GM19372 (cell line): ENCODE results near the gene TMOD2.

Source experiments
- ATAC-seq: cut with Tn5 transposase; IDR thresholded peaks from one replicate; pipeline ENCODE4 v1.9.1; 2021; ENCODE audit warnings: mild to moderate bottlenecking, low read depth, moderate library complexity; ENCODE audit not compliant: unreplicated experiment

TMOD2 gene

GRCh38 chr15:51735228-51736010 is 16.0 kb upstream of the TMOD2 start:
- ATAC-seq, result no peak

GRCh38 chr15:51736069-51736468 is 15.3 kb upstream of the TMOD2 start:
- no peak for ATAC-seq

- ATAC-seq, result peak; percentile 38
Observed at GRCh38 chr15:51736751-51737521, 14.5 kb upstream of the TMOD2 start.

- peak; percentile 57 for ATAC-seq
Observed at GRCh38 chr15:51737522-51738305, 13.7 kb upstream of the TMOD2 start, which contains the start of gene LYSMD2. LYSMD2 (minus strand) TSS chr15:51737655; CDS start chr15:51737622, 33 bp downstream.

- ATAC-seq, result no peak
Observed at GRCh38 chr15:51738553-51738952, 12.8 kb upstream of the TMOD2 start.

- no peak for ATAC-seq
Observed at GRCh38 chr15:51739061-51739712, 12.2 kb upstream of the TMOD2 start.

- ATAC-seq, result no peak
Observed at GRCh38 chr15:51749307-51749706, 2.1 kb upstream of the TMOD2 start.

- ATAC-seq, result no peak
Observed at GRCh38 chr15:51750186-51750585, 1.2 kb upstream of the TMOD2 start.

- ATAC-seq, result peak; percentile 36
Observed at GRCh38 chr15:51751697-51752683, 593 bp downstream of the TMOD2 start.

GRCh38 chr15:51752888-51753287 is 1.5 kb downstream of the TMOD2 start:
- ATAC-seq, result no peak

GRCh38 chr15:51754267-51754666 is 2.9 kb downstream of the TMOD2 start:
- ATAC-seq, result no peak

GRCh38 chr15:51755790-51756189 is 4.4 kb downstream of the TMOD2 start:
- ATAC-seq, result no peak

- ATAC-seq, result no peak
Observed at GRCh38 chr15:51756482-51756881, 5.1 kb downstream of the TMOD2 start.

GRCh38 chr15:51757450-51757849 is 6.1 kb downstream of the TMOD2 start:
- ATAC-seq, result no peak

GRCh38 chr15:51758645-51759044 is 7.2 kb downstream of the TMOD2 start:
- no peak for ATAC-seq

- no peak for ATAC-seq
Observed at GRCh38 chr15:51759557-51760070, 8.2 kb downstream of the TMOD2 start.

- no peak for ATAC-seq
Observed at GRCh38 chr15:51760805-51761204, 9.4 kb downstream of the TMOD2 start.

GRCh38 chr15:51765751-51766150 is 14.4 kb downstream of the TMOD2 start:
- ATAC-seq, result no peak

- ATAC-seq, result no peak
Observed at GRCh38 chr15:51766341-51766740, 14.9 kb downstream of the TMOD2 start.
